Astrocyte of the spinal cord (primary cell): ENCODE measurements around the gene SPP1.
A peak's percentile ranks its signal among the peaks of the same experiment; 100 is the strongest.

Source experiments
- DNase-seq: peaks from one replicate; pipeline ENCODE4 v3.0.0; 2011; ENCODE audit warnings: low read depth, low spot score
- H3K4me3 ChIP-seq: 2 replicates; pipeline ENCODE4 v1.5.1; 2011; ENCODE audit warnings: low read depth, mild to moderate bottlenecking, low read length, moderate library complexity
- in situ Hi-C: cut with HindIII; loops from 2 replicates; pipeline ENCODE4 v1.10.0; 2017; ENCODE audit warnings: low sequenced_read_pairs
- TF ChIP-seq, protein P1 (sequence below): IDR thresholded peaks from 2 replicates; pipeline ENCODE4 v1.5.1; 2012; ENCODE audit warnings: low read depth, mild to moderate bottlenecking, low read length, inconsistent platforms

The SPP1 gene

DNA sequence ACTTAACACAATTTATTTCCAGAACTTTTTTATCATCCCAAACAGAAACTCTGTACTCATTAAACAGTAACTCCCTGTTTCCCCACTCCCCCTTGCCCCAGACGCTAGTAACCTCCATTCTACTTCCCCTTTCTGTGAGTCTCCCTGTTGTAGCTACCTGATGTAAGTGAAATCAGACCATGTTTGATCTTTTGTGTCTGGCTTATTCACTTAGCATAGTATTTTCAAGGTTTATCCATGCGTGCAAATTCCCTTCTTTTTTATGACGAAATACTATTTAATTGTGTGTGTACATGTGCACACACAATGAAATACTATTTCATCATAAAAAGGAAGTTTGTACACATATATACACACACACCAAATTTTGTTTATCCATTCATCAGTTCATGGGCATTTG is 37.1 kb downstream of the SPP1 start:
- no peak for DNase-seq
- TF ChIP-seq, protein P1, sequence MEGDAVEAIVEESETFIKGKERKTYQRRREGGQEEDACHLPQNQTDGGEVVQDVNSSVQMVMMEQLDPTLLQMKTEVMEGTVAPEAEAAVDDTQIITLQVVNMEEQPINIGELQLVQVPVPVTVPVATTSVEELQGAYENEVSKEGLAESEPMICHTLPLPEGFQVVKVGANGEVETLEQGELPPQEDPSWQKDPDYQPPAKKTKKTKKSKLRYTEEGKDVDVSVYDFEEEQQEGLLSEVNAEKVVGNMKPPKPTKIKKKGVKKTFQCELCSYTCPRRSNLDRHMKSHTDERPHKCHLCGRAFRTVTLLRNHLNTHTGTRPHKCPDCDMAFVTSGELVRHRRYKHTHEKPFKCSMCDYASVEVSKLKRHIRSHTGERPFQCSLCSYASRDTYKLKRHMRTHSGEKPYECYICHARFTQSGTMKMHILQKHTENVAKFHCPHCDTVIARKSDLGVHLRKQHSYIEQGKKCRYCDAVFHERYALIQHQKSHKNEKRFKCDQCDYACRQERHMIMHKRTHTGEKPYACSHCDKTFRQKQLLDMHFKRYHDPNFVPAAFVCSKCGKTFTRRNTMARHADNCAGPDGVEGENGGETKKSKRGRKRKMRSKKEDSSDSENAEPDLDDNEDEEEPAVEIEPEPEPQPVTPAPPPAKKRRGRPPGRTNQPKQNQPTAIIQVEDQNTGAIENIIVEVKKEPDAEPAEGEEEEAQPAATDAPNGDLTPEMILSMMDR: no peak
- H3K4me3 ChIP-seq: no peak overlapping the region
- in situ Hi-C loops: no loop called here

DNA sequence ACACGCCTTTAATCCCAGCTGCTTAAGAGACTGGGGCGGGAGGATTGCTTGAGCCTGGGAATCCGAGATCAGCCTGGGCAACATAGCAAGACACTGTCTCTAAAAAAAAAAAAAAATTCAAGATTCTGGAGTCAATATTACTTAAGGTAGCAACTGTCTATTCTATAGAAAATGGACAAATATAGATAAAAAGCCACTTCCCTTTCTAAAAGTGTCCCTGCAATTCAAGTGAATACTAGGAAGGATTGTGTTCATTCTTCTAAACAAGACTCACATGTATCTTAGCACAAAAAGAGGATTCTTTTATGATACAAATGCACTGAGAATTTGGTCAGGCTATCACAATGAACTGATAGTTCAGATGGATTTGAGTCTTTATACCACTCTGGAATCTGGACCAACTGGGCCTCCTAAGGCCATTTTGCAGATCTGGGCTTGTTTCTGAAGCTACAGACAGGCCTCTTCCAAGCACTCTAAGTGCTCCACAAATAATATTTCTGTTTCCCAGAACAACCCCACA is 38.9 kb downstream of the SPP1 start:
- in situ Hi-C loops: no loop called here

DNA sequence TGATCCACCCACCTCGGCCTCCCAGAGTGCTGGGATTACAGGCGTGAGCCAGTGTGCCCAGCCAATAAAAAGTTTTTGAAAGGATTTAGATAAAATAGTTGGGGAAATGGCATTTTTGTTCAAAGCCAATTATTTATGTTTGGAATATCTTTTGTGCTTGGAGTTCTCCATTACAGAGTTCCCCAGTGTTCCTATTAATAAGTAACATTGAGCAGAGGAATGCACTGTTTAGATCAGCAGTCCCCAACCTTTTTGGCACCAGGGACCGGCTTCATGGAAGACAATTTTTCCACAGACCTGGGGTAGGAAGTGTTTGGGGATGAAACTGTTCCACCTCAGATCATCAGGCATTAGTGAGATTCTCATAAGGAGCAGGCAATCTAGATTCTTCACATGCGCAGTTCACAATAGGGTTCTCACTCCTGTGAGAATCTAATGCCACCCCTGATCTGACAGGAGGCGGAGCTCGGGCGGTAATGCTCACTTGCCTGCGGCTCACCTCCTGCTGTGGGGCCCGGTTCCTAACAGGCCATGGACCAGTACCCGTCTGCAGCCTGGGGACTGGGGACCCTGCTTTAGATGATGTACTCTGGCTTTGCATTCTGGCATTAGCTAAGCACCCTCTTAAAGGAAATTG is 40.3 kb downstream of the SPP1 start:
- no peak for DNase-seq
- H3K4me3 ChIP-seq: no peak overlapping the region
- TF ChIP-seq, protein P1: no peak
- in situ Hi-C loops: no loop called here

More for the DNA sequence above, 38.9 kb downstream of the SPP1 start:
- TF ChIP-seq, protein P1: no peak
- no peak for DNase-seq
- no peak overlapping the region for H3K4me3 ChIP-seq

DNA sequence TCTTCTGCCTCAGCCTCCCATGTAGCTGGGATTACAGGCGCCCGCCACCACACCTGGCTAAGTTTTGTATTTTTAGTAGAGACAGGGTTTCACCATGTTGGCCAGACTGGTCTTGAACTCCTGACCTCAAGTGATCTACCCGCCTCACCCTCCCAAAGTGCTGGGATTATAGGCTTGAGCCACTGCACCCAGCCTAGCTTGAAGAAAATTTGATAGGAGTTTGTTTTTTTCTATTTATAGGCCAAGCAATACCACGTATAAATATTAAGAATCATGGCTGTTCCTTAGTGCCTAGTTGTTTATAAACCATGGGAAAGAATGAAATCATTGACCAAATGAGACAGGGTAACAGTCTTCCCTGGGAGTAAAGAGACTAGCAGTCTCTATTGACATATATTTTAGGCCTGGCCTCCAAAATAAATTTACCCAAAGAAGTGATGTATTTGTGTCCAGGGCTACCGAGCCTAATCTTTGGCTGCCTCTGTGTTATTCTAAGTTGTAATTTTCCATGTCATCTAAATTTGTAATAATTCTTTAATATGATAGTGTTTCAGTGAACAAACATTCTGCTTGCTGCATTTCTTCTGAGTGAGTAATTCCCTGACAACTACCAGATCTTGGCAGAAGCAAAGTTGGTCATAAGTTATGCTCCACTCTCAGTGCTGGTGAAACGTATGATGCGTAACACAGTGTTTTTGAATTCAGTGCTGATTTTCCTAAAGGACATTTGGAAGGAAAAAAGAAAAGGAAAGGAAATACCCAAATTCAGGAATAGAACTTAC is 42.2 kb downstream of the SPP1 start:
- DNase-seq: peak; percentile 93
- H3K4me3 ChIP-seq: no peak overlapping the region
- in situ Hi-C loops: no loop called here
- TF ChIP-seq, protein P1: no peak

DNA sequence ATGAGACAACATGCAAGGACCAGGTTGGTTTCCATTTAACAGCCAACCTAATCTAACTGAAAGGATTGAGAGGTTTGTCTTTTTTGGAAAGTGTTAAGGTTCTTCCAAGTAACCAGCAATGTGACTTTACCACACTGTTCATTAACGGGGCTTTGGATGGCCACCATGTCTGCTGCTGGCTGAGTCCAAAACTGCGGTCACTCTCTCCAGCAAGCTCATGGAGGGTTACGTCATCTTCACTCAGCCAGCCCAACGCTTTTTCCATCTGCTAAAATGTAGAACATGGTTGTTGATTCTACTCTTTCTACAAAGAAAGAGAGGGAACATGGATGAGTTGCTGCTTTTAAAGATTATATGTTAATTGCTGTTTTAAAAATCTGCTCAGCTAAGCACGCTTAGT is 43.0 kb downstream of the SPP1 start:
- TF ChIP-seq, protein P1: no peak
- no peak overlapping the region for H3K4me3 ChIP-seq
- in situ Hi-C loops: no loop called here
- peak; percentile 51 for DNase-seq

DNA sequence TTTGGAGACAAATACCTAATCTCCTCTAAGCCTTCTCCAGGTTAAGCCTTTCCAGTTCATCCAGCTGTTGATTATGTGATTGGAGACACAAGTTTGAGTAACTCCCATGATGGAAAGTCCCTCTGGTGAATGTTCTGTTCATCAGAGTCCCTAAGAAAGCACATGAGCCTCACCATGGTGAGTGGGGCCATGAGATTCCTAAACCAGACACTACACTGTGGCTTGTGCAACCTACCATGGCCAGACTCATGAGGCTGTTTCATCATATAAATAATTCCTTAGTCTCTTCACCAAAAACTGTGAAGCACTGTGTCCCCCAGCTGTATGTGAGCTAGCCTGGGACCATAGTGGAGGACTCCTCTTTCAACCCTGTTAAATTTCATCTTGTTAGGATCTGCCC is 46.3 kb downstream of the SPP1 start:
- TF ChIP-seq, protein P1: no peak
- in situ Hi-C loops: no loop called here
- no peak for DNase-seq
- no peak overlapping the region for H3K4me3 ChIP-seq
